Liver (tissue), 9 donors: ENCODE measurements around the gene PROC. TPM values are rescaled to one million over a fixed set of nuclear protein-coding genes. Genes with fewer than 3 reads are reported as not detected.
A peak's percentile ranks its signal among the peaks of the same experiment; 100 is the strongest.
"Not testable (repeated sequence)": the region's sequence is repeated elsewhere in the genome, so short reads cannot be mapped to it uniquely, and the experiment has no call there.

Experiments
- DNase-seq: peaks from one replicate; pipeline ENCODE4 v3.0.0-alpha.2; 2017; ENCODE audit warnings: low spot score
- H3K27ac ChIP-seq, 2 donors: one replicate each; pipeline ENCODE4 v1.7.0; 2013; ENCODE audit warnings: inconsistent platforms in 2 of 2, low read length in 2 of 2, control low read depth in 1 of 2, low read depth in 1 of 2, mild to moderate bottlenecking in 1 of 2
- H3K27me3 ChIP-seq, 4 donors: one replicate each; pipeline versions ENCODE4 v1.6.1 to v1.7.0; 2013; ENCODE audit warnings: low read length in 3 of 4, inconsistent platforms in 1 of 4, mild to moderate bottlenecking in 1 of 4, moderate library complexity in 1 of 4; ENCODE audit not compliant: control insufficient read depth in 4 of 4, insufficient read depth in 4 of 4
- H3K36me3 ChIP-seq, 4 donors: one replicate each; pipeline versions ENCODE4 v1.6.1 to v1.7.0; 2013; ENCODE audit warnings: low read length in 3 of 4, mild to moderate bottlenecking in 3 of 4, low read depth in 1 of 4, moderate library complexity in 1 of 4; ENCODE audit not compliant: control insufficient read depth in 4 of 4, insufficient read depth in 3 of 4
- H3K4me1 ChIP-seq, 4 donors: one replicate each; pipeline versions ENCODE4 v1.6.1 to v1.7.0; 2013; ENCODE audit warnings: low read length in 3 of 4, mild to moderate bottlenecking in 3 of 4, moderate library complexity in 1 of 4; ENCODE audit not compliant: control insufficient read depth in 4 of 4, insufficient read depth in 4 of 4
- H3K4me3 ChIP-seq, 3 donors: one replicate each; pipeline versions ENCODE4 v1.6.1 to v1.7.0; 2013; ENCODE audit warnings: low read length in 3 of 3, control low read depth in 1 of 3, low read depth in 1 of 3, mild to moderate bottlenecking in 1 of 3
- H3K9ac ChIP-seq, 2 donors: one replicate each; pipeline ENCODE4 v1.7.0; 2013; ENCODE audit warnings: low read length in 2 of 2, mild to moderate bottlenecking in 2 of 2, moderate library complexity in 2 of 2, control low read depth in 1 of 2, low read depth in 1 of 2
- H3K9me3 ChIP-seq, 4 donors: one replicate each; pipeline versions ENCODE4 v1.6.1 to v1.7.0; 2013; ENCODE audit warnings: low read length in 3 of 4; ENCODE audit not compliant: control insufficient read depth in 4 of 4
- ATF3 ChIP-seq: IDR thresholded peaks from 2 replicates; pipeline ENCODE4 v1.6.1; 2016; ENCODE audit warnings: antibody characterized with exemption
- FOXA1 ChIP-seq: IDR thresholded peaks from 2 replicates; pipeline ENCODE4 v1.6.1; 2016; ENCODE audit warnings: antibody characterized with exemption
- FOXA2 ChIP-seq: IDR thresholded peaks from 2 replicates; pipeline ENCODE4 v1.6.1; 2016; ENCODE audit warnings: antibody characterized with exemption
- GABPA ChIP-seq, 2 donors: IDR thresholded peaks in 1 of 2; conservative IDR thresholded peaks in 1 of 2; 2 replicates each; pipeline ENCODE4 v1.6.1; 2016; ENCODE audit warnings: antibody characterized with exemption in 2 of 2, mild to moderate bottlenecking in 1 of 2, moderate library complexity in 1 of 2
- HNF4A ChIP-seq, 2 donors: conservative IDR thresholded peaks; 2 replicates each; pipeline ENCODE4 v1.6.1; 2016; ENCODE audit warnings: antibody characterized with exemption in 2 of 2, mild to moderate bottlenecking in 2 of 2
- HNF4G ChIP-seq: IDR thresholded peaks from 2 replicates; pipeline ENCODE4 v1.6.1; 2016; ENCODE audit warnings: antibody characterized with exemption
- JUND ChIP-seq, 2 donors: IDR thresholded peaks; 2 replicates each; pipeline ENCODE4 v1.6.1; 2016; ENCODE audit warnings: antibody characterized with exemption in 2 of 2
- NR2F2 ChIP-seq: IDR thresholded peaks from 2 replicates; pipeline ENCODE4 v1.6.1; 2016; ENCODE audit warnings: antibody characterized with exemption
- RAD21 ChIP-seq, 2 donors: IDR thresholded peaks; 2 replicates each; pipeline ENCODE4 v1.6.1; 2016; ENCODE audit warnings: antibody characterized with exemption in 2 of 2, mild to moderate bottlenecking in 2 of 2
- RXRA ChIP-seq, 2 donors: IDR thresholded peaks; 2 replicates each; pipeline ENCODE4 v1.6.1; 2017 to 2018; ENCODE audit warnings: antibody characterized with exemption in 2 of 2, mild to moderate bottlenecking in 1 of 2
- SP1 ChIP-seq: IDR thresholded peaks from 2 replicates; pipeline ENCODE4 v1.6.1; 2018; ENCODE audit warnings: antibody characterized with exemption, mild to moderate bottlenecking
- YY1 ChIP-seq: IDR thresholded peaks from 2 replicates; pipeline ENCODE4 v1.6.1; 2016; ENCODE audit warnings: antibody characterized with exemption, mild to moderate bottlenecking
- WGBS: extraction: QIAGEN DNeasy Blood & Tissue Kit; methylation state at CpG from one replicate; pipeline ENCODE4 v1.1.7; 2013; 5-methylcytosine and 5-hydroxymethylcytosine counted together
- polyA plus RNA-seq, 2 donors: library from polyadenylated mRNA; stranded (reverse) in 1 of 2; unstranded in 1 of 2; fragments of 200-250 nt in 1 of 2; fragments of >200 nt in 1 of 2; fragmentation: Nextera tagmentation in 1 of 2; extraction: Ambion mirVana in 1 of 2; gene quantifications; one replicate each; pipeline versions ENCODE4 v1.2.1 to v1.2.3, GENCODE V29; 2013 to 2015
- total RNA-seq, 2 donors: library from RNA; depleted of rRNA; stranded (reverse); fragments of >200 nt; gene quantifications; one replicate each; pipeline ENCODE4 v1.2.3, GENCODE V29; 2014
- TF ChIP-seq, protein P1 (sequence below): IDR thresholded peaks from 2 replicates; pipeline ENCODE4 v1.6.1; 2016; ENCODE audit warnings: antibody characterized with exemption
- TF ChIP-seq, protein P2 (sequence below): fragments of 150-350 bp; IDR thresholded peaks from 2 replicates; pipeline ENCODE4 v1.5.1; 2017; ENCODE audit warnings: improper control_type of control experiment, low read depth, low read length; ENCODE audit not compliant: missing input control
- donor health status: healthy.
- donor health status: healthy.
- donor health status: healthy.
- donor health status: healthy.
- donor health status: healthy.

The PROC gene
- total and polyA plus RNA-seq, 4 donors = 150 to 407 (median 341) TPM

DNA sequence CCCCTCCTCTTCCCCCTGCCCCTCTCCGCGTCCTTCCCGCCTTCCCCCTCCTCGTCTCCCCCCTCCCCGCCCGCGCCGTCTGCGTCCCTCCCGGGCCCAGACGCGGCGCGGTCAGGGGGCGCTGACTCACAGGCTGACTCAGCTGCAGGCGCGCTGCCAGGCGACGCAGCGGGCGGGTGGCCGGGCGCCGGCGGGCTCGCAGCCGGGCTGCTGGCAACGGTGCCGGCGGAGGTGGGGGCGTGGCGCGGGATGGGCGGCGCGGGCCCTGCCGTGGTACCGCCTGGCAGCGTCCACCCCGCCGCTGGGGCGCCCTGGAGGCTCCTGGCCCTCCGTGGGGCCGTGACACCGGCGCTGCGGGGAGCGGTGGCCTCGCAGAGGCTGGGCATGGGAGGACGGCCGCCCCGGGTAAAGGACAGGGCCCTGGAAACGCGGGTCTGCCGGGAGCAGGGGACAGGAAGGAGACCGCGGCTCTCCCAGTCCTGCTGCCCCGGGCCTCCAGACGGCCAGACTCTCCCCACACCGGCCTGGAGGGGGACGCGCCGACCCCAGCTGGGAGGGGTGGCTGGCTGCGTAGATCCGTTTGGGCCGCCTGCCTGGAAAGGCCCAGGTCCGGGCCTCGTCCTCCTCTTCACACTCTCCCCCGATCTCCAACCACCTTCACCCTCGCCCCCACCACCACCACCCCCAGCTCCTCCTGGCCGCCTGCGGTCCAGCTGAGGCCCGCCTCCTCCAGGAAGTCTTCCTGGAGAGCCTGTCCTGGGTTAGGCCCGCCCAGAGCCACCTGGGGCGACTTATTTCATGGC lies 10.0 kb upstream of the PROC start (continued):
- no peak for TF ChIP-seq ATF3
- peak in 1 of 2 donors; percentile 7 for TF ChIP-seq RXRA (IDR thresholded peaks at IDR 0.05)
- TF ChIP-seq, protein P1, sequence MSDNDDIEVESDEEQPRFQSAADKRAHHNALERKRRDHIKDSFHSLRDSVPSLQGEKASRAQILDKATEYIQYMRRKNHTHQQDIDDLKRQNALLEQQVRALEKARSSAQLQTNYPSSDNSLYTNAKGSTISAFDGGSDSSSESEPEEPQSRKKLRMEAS = no peak
- no peak for TF ChIP-seq RAD21 (IDR thresholded peaks at IDR 0.05)

- no peak for DNase-seq
- Histone ChIP-seq H3K27me3 (no peaks in the 10 kb centered on the region), H3K9ac (no peak overlapping the region), H3K4me3 (peak overlapping the region in 1 of 3 donors; percentile 67), H3K27ac (peak overlapping the region; percentile 92 to 95), H3K36me3 (no peaks in the 10 kb centered on the region), H3K9me3 (no peaks in the 10 kb centered on the region), H3K4me1 (peaks cover 5 to 37% (median 20%) of the 10 kb centered on the region in 4 donors)
- WGBS = 81% methylated on average over 10 of the region's 10 CpGs
- TF ChIP-seq JUND (IDR thresholded peaks at IDR 0.05) (no peak), YY1 (no peak), NR2F2 (no peak), SP1 (no peak), GABPA (IDR thresholded peaks at IDR 0.05 in 1 of 2, conservative IDR thresholded peaks at IDR 0.05 in 1 of 2) (no peak), HNF4A (conservative IDR thresholded peaks at IDR 0.05) (no peak), FOXA2 (no peak), FOXA1 (no peak), ATF3 (no peak), HNF4G (no peak)
- TF ChIP-seq, protein P2, sequence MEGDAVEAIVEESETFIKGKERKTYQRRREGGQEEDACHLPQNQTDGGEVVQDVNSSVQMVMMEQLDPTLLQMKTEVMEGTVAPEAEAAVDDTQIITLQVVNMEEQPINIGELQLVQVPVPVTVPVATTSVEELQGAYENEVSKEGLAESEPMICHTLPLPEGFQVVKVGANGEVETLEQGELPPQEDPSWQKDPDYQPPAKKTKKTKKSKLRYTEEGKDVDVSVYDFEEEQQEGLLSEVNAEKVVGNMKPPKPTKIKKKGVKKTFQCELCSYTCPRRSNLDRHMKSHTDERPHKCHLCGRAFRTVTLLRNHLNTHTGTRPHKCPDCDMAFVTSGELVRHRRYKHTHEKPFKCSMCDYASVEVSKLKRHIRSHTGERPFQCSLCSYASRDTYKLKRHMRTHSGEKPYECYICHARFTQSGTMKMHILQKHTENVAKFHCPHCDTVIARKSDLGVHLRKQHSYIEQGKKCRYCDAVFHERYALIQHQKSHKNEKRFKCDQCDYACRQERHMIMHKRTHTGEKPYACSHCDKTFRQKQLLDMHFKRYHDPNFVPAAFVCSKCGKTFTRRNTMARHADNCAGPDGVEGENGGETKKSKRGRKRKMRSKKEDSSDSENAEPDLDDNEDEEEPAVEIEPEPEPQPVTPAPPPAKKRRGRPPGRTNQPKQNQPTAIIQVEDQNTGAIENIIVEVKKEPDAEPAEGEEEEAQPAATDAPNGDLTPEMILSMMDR = no peak
Measured at GRCh38 chr2:127408807-127409099, 9.5 kb upstream of the PROC start.

- H3K27ac ChIP-seq = peak overlapping the region; percentile 85
- not testable (repeated sequence) for H3K9ac ChIP-seq, H3K4me3 ChIP-seq, H3K27me3 ChIP-seq, H3K36me3 ChIP-seq, H3K9me3 ChIP-seq, DNase-seq
- peaks cover 8 to 46% (median 24%) of the 10 kb centered on the region in 4 donors for H3K4me1 ChIP-seq
- WGBS = 99% methylated on average over 8 of the region's 8 CpGs
Measured at GRCh38 chr2:127409716-127410115, 8.5 kb upstream of the PROC start.
